ENCODE results near the gene IFT88.

IFT88 gene

DNA sequence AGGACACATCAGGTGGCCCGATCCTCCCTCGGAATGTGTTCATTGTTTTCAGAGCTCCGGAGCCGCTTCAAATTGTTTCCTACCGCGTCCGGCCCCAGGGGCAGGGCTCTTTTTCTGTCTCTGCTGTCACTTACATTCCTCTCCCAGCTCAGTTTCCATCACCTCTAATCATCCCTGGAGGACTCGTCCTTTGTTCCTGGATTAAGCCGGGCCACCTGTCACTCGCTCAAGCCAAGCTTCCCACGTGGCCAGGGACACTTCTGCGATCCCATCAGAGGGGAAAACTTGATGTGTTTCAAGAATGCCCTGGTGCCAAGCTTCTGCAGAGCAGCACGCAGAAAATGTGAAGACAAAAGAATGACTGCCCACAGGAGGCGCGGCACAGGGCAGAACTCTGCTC, 150.0 kb downstream of the IFT88 start:
- DNase-seq (ENCODE audit: low spot score) = no peak

- no peak for DNase-seq (ENCODE audit: low spot score)
These were observed 150.9 kb downstream of the IFT88 start for GRCh38 chr13:20717581-20718542.

GRCh38 chr13:20718958-20719566, 152.1 kb downstream of the IFT88 start:
- DNase-seq (ENCODE audit: low spot score) = no peak

DNA sequence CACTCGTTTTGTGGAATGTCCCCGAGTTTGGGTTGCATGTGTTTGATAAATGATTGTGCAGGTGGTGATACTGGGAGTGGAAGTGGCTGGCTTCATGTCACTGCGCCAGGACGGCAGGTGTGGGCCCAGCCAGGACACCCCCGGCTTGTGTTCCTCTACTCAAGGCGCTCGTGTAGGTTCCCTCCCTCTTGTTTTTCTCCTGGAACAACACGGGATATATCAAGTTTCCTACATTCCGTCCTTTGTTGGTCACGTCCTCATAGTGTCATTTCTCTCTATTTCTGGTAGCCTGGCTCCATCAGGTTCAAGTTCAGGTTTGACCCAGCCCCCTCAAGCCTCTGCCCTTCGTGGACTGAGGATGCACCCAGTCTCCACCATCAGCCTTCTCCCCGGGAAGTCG, 152.8 kb downstream of the IFT88 start:
- no peak for DNase-seq (ENCODE audit: low spot score)

- no peak for DNase-seq (ENCODE audit: low spot score)
These were observed 153.5 kb downstream of the IFT88 start for GRCh38 chr13:20720499-20720898.

DNA sequence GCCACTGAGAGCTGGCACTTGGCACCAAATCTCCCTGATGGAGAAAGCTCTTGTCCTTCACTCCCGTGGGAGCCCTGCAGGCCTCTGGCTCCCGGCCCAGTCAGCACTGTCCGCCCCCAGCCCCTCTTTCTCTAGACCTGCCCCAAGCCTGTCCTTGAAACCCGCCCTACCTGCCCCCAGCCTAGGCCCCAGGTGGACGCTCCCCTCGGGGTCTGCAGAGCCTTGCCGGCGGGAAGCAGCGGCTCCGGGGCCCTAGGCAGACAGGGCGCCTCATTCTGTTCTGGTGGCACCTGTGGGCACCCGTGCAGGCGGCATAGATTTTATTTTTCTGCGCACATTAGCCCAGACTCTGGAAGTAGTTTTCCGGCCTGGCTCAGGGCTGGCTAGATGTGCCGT, 154.1 kb downstream of the IFT88 start:
- DNase-seq (ENCODE audit: low spot score) = no peak

DNA sequence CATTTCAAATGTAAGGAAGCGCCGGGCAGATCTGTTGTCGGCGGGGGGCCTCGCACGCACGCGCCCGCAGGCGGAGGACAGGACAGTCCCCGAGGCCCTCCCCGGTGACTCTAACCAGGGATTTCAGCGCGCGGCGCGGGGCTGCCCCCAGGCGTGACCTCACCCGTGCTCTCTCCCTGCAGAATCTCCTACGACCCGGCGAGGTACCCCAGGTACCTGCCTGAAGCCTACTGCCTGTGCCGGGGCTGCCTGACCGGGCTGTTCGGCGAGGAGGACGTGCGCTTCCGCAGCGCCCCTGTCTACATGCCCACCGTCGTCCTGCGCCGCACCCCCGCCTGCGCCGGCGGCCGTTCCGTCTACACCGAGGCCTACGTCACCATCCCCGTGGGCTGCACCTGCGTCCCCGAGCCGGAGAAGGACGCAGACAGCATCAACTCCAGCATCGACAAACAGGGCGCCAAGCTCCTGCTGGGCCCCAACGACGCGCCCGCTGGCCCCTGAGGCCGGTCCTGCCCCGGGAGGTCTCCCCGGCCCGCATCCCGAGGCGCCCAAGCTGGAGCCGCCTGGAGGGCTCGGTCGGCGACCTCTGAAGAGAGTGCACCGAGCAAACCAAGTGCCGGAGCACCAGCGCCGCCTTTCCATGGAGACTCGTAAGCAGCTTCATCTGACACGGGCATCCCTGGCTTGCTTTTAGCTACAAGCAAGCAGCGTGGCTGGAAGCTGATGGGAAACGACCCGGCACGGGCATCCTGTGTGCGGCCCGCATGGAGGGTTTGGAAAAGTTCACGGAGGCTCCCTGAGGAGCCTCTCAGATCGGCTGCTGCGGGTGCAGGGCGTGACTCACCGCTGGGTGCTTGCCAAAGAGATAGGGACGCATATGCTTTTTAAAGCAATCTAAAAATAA, 154.7 kb downstream of the IFT88 start:
- DNase-seq (ENCODE audit: low spot score) = no peak

- no peak for DNase-seq (ENCODE audit: low spot score)
These were observed 160.9 kb downstream of the IFT88 start for GRCh38 chr13:20727856-20728255.

DNA sequence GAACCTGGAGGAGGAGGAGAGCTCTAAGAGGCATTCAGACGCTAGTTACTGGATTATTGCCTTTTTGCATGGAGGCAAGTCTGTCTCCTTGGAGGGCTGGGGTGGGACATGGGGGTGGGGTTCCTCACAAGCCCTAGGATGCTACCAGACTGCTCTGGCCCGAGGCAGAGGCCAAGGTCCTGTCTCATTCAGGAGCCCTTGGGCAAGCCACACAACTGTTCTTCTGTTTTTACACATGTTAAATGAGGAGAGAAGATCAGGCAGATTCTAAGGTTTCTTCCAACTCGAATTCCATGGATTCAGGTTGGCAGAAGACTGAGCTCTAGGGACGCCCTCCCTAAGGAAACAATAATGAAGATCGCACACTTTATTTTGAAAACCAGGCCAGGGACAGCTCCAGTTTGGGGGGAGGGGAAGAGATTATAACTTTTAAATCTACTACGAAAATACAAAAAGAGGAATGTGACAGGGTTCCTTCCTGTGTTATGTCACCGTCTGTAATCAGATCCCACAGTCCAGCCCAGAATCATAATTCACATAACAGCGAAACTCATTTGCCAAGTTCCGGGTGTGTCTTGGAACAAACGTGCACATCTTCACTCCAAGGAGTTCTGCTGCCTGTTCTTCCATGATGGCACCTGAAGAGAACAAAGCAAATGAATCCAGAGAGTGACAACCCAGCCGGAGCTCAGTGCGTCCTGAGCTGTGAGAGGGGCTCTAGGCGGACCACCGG, 161.8 kb downstream of the IFT88 start:
- DNase-seq (ENCODE audit: low spot score) = no peak

GRCh38 chr13:20729633-20730585, 163.0 kb downstream of the IFT88 start:
- DNase-seq (ENCODE audit: low spot score) = no peak

DNA sequence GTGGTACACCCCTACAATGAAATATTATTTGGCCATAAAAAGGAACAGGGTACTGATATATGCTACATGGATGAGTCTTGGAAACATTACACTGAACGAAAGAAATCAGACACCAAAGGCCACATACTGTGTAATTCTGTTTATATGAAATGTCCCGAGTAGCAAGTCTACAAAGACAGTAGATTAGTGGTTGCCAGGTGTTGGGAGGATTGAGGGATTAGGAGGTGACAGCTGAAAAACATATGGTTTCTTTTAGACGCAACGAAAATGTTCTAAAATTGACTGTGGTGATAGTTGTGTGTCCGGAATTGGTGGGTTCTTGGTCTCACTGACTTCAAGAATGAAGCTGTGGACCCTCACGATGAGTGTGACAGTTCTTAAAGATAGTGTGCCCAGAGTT, 171.7 kb downstream of the IFT88 start:
- DNase-seq (ENCODE audit: low spot score) = no peak

GRCh38 chr13:20740021-20740420, 173.1 kb downstream of the IFT88 start:
- no peak for DNase-seq (ENCODE audit: low spot score)
